A673 (cell line): ENCODE data around the gene COL11A2. TPM values are rescaled to one million over a fixed set of nuclear protein-coding genes. Genes with fewer than 3 reads are reported as not detected.

Source experiments
- BruUV-seq: library from RNA; stranded (reverse); fragments of 400-500 nt; replicated peaks from 2 replicates; lab custom pipeline; 2021; lab: Mats Ljungman, UMichigan
- CTCF ChIA-PET: fragments of 300-600 bp; sonication (Branson Sonifier 250); formaldehyde crosslinking; loops from one replicate; lab custom pipeline; 2022; ENCODE audit warnings: antibody characterized with exemption; lab: Charles Lee
- POLR2A ChIA-PET: fragments of 300-600 bp; sonication (Branson Sonifier 250); formaldehyde crosslinking; loops from one replicate; lab custom pipeline; 2022; ENCODE audit warnings: antibody characterized with exemption; ENCODE audit not compliant: low non-redundant PET; lab: Charles Lee
- DNase-seq: peaks from one replicate; pipeline ENCODE4 v3.0.0-alpha.2; 2015; ENCODE audit warnings: low spot score
- H3K27ac ChIP-seq: fragments of 200-600 bp; sonication (generic); 2 replicates; pipeline ENCODE4 v1.5.1; 2016; ENCODE audit warnings: mixed run types, low read depth, mild to moderate bottlenecking, mixed read lengths, antibody characterized with exemption, low read length; ENCODE audit not compliant: poor library complexity, severe bottlenecking
- H3K27me3 ChIP-seq: fragments of 200-600 bp; sonication (generic); replicated peaks from 2 replicates; pipeline ENCODE4 v1.6.1; 2017; ENCODE audit warnings: mixed run types, low read depth, mild to moderate bottlenecking, mixed read lengths, antibody characterized with exemption, low read length; ENCODE audit not compliant: insufficient read depth, poor library complexity
- H3K36me3 ChIP-seq: fragments of 200-600 bp; sonication (generic); 2 replicates; pipeline ENCODE4 v1.6.1; 2016; ENCODE audit warnings: mixed run types, mild to moderate bottlenecking, mixed read lengths, antibody characterized with exemption, low read length; ENCODE audit not compliant: insufficient read depth, poor library complexity, severe bottlenecking
- H3K4me1 ChIP-seq: fragments of 200-600 bp; sonication (generic); 2 replicates; pipeline ENCODE4 v1.6.1; 2017; ENCODE audit warnings: mixed run types, mild to moderate bottlenecking, mixed read lengths, antibody characterized with exemption, low read length; ENCODE audit not compliant: insufficient read depth, poor library complexity, severe bottlenecking
- H3K4me3 ChIP-seq: fragments of 200-600 bp; sonication (generic); 2 replicates; pipeline ENCODE4 v1.5.1; 2016; ENCODE audit warnings: low read depth, mixed run types, mild to moderate bottlenecking, mixed read lengths, low read length; ENCODE audit not compliant: poor library complexity, severe bottlenecking
- H3K9me3 ChIP-seq: fragments of 200-600 bp; sonication (generic); 2 replicates; pipeline ENCODE4 v1.6.1; 2016; ENCODE audit warnings: mixed run types, low read depth, mild to moderate bottlenecking, mixed read lengths, antibody characterized with exemption, low read length; ENCODE audit not compliant: poor library complexity, severe bottlenecking
- CTCF ChIP-seq: fragments of 300-800, 200-600 bp; sonication (generic); conservative IDR thresholded peaks from 2 replicates; pipeline ENCODE4 v1.5.1; 2017; ENCODE audit warnings: low read depth, mild to moderate bottlenecking, antibody characterized with exemption, low read length, moderate library complexity, mixed read lengths
- EZH2 ChIP-seq: fragments of 200-600 bp; sonication (generic); IDR thresholded peaks from 2 replicates; pipeline ENCODE4 v1.6.1; 2017; ENCODE audit warnings: borderline replicate concordance, low read depth, mild to moderate bottlenecking, mixed read lengths, antibody characterized with exemption, low read length; ENCODE audit not compliant: poor library complexity, severe bottlenecking
- intact Hi-C: fragments of 100-400 bp; cut with micrococcal nuclease; formaldehyde crosslinking; loops from one replicate; pipeline ENCODE4 v1.10.0; 2022; ENCODE audit not compliant: unreplicated experiment
- total RNA-seq: library from RNA; stranded (reverse); gene quantifications from 2 replicates; pipeline ENCODE4 v1.2.3, GENCODE V29; 2021

COL11A2 gene
- total RNA-seq, 1 experiment from 2014 or later = 1.6 TPM

- ChIA-PET POLR2A (no interaction called here), CTCF (no interaction called here)
- intact Hi-C loops = no loop called here
- Histone ChIP-seq H3K9me3 (no peaks in the 10 kb centered on the region), H3K27me3 (no peaks in the 10 kb centered on the region), H3K4me1 (peaks cover 9% of the 10 kb centered on the region), H3K27ac (no peak overlapping the region), H3K36me3 (no peaks in the 10 kb centered on the region), H3K4me3 (no peak overlapping the region)
- DNase-seq = no peak
- no TSS peak for BruUV-seq
- TF ChIP-seq EZH2 = no peak
- TF ChIP-seq CTCF = no peak
These were observed 13.4 kb downstream of the COL11A2 start for GRCh38 chr6:33178755-33179475.

GRCh38 chr6:33177552-33178446, 14.5 kb downstream of the COL11A2 start:
- H3K27me3 ChIP-seq = no peaks in the 10 kb centered on the region
- H3K9me3 ChIP-seq = no peaks in the 10 kb centered on the region
- H3K4me3 ChIP-seq = no peak overlapping the region
- intact Hi-C loops = no loop called here
- TF ChIP-seq CTCF = no peak
- no peak for TF ChIP-seq EZH2
- ChIA-PET POLR2A (no interaction called here), CTCF (no interaction called here)
- no peaks in the 10 kb centered on the region for H3K4me1 ChIP-seq
- H3K27ac ChIP-seq = no peak overlapping the region
- no peak for DNase-seq
- H3K36me3 ChIP-seq = no peaks in the 10 kb centered on the region
- no TSS peak for BruUV-seq

- TF ChIP-seq CTCF (no peak), EZH2 (no peak)
- no TSS peak for BruUV-seq
- Histone ChIP-seq H3K4me3 (no peak overlapping the region), H3K9me3 (no peaks in the 10 kb centered on the region), H3K27ac (no peak overlapping the region), H3K4me1 (no peaks in the 10 kb centered on the region), H3K36me3 (no peaks in the 10 kb centered on the region), H3K27me3 (no peaks in the 10 kb centered on the region)
- ChIA-PET CTCF (no interaction called here), POLR2A (no interaction called here)
- DNase-seq = no peak
- intact Hi-C loops = no loop called here
These were observed 15.4 kb downstream of the COL11A2 start for GRCh38 chr6:33176906-33177305.
